T-helper 2 cell treated with Interferon-gamma antibody and Interleukin-4, amounts not matched to agents 5 μg/mL and 100 μg/mL, for 36 hours (primary cell): ENCODE results near the gene SPHK1.

Experiments
- DNase-seq: peaks from one replicate; pipeline ENCODE4 v3.0.0; 2021; ENCODE audit warnings: low spot score
- H3K27ac Mint-ChIP-seq: one replicate; pipeline ENCODE4 v1.8.0; 2021; ENCODE audit warnings: mild to moderate bottlenecking, mixed read lengths
- H3K27me3 Mint-ChIP-seq: one replicate; pipeline ENCODE4 v1.8.0; 2021; ENCODE audit warnings: low read depth, mixed read lengths
- H3K36me3 Mint-ChIP-seq: one replicate; pipeline ENCODE4 v1.8.0; 2021; ENCODE audit warnings: low read depth, mixed read lengths
- H3K4me1 Mint-ChIP-seq: one replicate; pipeline ENCODE4 v1.8.0; 2021; ENCODE audit warnings: low read depth, mixed read lengths
- H3K4me3 Mint-ChIP-seq: one replicate; pipeline ENCODE4 v1.8.0; 2022; ENCODE audit warnings: mild to moderate bottlenecking, moderate library complexity, mixed read lengths
- H3K9me3 Mint-ChIP-seq: one replicate; pipeline ENCODE4 v1.8.0; 2021; ENCODE audit warnings: mixed read lengths

SPHK1 gene

GRCh38 chr17:76384987-76385891 lies 830 bp downstream of the SPHK1 start:
- Mint-ChIP-seq H3K27me3 (no peaks in the 10 kb centered on the region), H3K4me1 (peaks cover 7% of the 10 kb centered on the region)
- DNase-seq, result peak; percentile 52

DNA sequence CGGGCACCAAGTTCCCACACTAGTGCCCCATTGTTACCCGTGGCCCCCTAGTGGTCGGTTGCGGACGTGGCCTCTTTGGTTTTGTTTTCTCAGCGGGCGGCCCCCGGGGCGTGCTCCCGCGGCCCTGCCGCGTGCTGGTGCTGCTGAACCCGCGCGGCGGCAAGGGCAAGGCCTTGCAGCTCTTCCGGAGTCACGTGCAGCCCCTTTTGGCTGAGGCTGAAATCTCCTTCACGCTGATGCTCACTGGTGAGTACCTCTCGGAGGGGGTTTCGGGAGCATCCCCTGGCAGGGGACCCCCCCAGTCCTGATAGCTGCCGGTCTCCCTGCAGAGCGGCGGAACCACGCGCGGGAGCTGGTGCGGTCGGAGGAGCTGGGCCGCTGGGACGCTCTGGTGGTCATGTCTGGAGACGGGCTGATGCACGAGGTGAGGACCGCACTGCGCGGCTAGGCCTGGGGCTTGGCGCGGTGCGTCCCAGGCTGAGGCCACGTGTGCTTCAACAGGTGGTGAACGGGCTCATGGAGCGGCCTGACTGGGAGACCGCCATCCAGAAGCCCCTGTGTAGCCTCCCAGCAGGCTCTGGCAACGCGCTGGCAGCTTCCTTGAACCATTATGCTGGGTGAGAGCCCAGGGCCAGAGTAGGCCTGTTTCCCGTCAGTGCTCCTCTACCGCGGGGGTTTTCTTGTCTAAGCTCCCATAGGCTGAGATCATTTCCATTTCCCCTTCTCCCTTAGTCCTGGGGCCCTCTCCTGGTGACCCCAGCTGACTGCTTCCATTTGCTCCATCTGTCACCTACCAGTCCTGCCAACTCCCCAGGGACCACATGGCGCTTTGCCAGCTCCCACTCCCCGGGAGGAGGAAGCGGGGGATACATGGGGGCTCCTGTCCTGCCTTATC lies 1.7 kb downstream of the SPHK1 start:
- H3K27me3 Mint-ChIP-seq, result no peaks in the 10 kb centered on the region
- no peaks in the 10 kb centered on the region for H3K9me3 Mint-ChIP-seq
- no peak overlapping the region for H3K27ac Mint-ChIP-seq
- peak overlapping the region; percentile 67 for H3K4me3 Mint-ChIP-seq
- DNase-seq, result peak; percentile 80
- peaks cover 7% of the 10 kb centered on the region for H3K4me1 Mint-ChIP-seq
- H3K36me3 Mint-ChIP-seq, result no peaks in the 10 kb centered on the region

More at GRCh38 chr17:76384987-76385891, 830 bp downstream of the SPHK1 start:
- Mint-ChIP-seq H3K4me3 (peak overlapping the region; percentile 67), H3K9me3 (no peaks in the 10 kb centered on the region), H3K36me3 (no peaks in the 10 kb centered on the region), H3K27ac (no peak overlapping the region)

- H3K36me3 Mint-ChIP-seq, result peaks cover 6% of the 10 kb centered on the region
- H3K4me3 Mint-ChIP-seq, result no peak overlapping the region
- H3K27me3 Mint-ChIP-seq, result no peaks in the 10 kb centered on the region
- H3K9me3 Mint-ChIP-seq, result no peaks in the 10 kb centered on the region
- H3K4me1 Mint-ChIP-seq, result peaks cover 7% of the 10 kb centered on the region
- no peak for DNase-seq
- no peak overlapping the region for H3K27ac Mint-ChIP-seq
Observed at GRCh38 chr17:76386966-76387765, 2.8 kb downstream of the SPHK1 start.

DNA sequence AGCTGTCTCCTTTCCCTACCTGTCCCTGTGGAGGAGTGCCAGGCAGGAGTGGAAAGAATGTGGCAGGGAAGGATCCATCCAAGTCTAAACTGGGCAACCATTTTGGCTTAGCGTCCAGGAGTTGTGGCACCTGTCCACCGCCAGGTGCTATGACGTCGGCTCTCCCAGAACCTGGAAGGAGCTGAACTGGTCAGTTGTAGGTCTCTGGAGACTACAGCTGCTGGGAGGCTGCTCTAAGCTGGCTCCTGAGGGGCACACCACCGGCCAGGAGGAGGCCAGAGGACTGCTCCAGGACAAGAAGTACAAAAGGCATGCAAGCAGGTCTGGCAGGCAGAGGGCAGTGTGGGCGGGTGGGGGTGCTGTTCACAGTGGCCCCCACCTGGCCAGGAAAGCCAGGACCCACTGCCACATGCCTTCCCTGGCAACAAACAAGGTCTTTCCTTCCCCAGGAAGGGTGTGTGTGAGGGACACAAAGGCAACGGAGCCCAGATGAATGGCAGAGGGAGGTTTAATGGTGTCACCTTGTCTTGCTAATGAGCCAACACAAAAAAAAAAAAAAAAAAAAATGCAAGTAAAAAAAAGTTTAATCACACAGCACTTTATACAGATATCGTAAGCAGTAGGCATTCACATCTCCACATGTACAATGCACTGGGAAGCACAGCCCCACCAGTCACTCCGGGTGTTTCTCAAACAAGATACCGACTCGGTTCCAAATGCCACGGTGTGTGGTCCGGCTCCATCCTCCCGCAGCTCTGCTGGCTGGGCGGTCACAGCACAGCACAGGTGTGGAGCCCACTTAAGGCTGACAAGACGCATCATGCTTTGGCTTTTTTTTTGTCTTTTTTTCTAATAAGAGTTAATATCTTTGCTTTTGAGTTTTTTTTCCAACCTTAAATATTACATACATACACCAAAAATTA lies 4.8 kb downstream of the SPHK1 start:
- Mint-ChIP-seq H3K27me3 (no peaks in the 10 kb centered on the region), H3K9me3 (no peaks in the 10 kb centered on the region), H3K4me3 (no peak overlapping the region), H3K4me1 (no peaks in the 10 kb centered on the region), H3K27ac (peak overlapping the region; percentile 2), H3K36me3 (peaks cover 10% of the 10 kb centered on the region)
- no peak for DNase-seq

GRCh38 chr17:76390003-76390421 lies 5.6 kb downstream of the SPHK1 start:
- H3K27me3 Mint-ChIP-seq, result no peaks in the 10 kb centered on the region
- no peaks in the 10 kb centered on the region for H3K9me3 Mint-ChIP-seq
- no peak overlapping the region for H3K27ac Mint-ChIP-seq
- no peak for DNase-seq
- H3K4me1 Mint-ChIP-seq, result no peaks in the 10 kb centered on the region
- no peak overlapping the region for H3K4me3 Mint-ChIP-seq
- H3K36me3 Mint-ChIP-seq, result peaks cover 11% of the 10 kb centered on the region

GRCh38 chr17:76391200-76391715 lies 6.8 kb downstream of the SPHK1 start:
- DNase-seq, result no peak
- Mint-ChIP-seq H3K27me3 (no peaks in the 10 kb centered on the region), H3K27ac (no peak overlapping the region), H3K4me1 (no peaks in the 10 kb centered on the region), H3K4me3 (no peak overlapping the region), H3K9me3 (no peaks in the 10 kb centered on the region), H3K36me3 (peaks cover 11% of the 10 kb centered on the region)

DNA sequence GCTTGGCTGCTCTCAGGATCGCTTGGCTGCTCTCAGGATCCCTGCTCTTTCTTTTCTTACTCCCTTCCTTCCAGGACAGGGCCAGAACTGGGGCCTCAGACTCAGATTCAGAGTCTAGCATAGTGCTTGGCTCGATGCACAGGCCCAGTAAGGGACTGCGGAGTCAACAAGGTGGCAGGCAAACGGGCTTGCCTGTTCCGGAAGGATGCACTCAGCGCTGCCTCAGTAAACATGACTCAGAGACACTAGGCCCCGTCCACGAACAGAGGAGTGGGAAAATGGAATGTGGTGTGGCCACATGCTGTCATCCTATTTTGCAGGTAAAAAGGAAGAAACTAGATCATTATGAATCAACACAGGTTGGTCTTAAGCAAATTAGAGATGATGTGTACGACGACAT lies 9.8 kb downstream of the SPHK1 start:
- peaks cover 25% of the 10 kb centered on the region for H3K36me3 Mint-ChIP-seq
- DNase-seq, result no peak

GRCh38 chr17:76395980-76396379 lies 11.6 kb downstream of the SPHK1 start:
- no peak overlapping the region for H3K27ac Mint-ChIP-seq
- DNase-seq, result no peak
- no peaks in the 10 kb centered on the region for H3K9me3 Mint-ChIP-seq
- H3K36me3 Mint-ChIP-seq, result peaks cover 35% of the 10 kb centered on the region
- H3K4me3 Mint-ChIP-seq, result no peak overlapping the region
- H3K27me3 Mint-ChIP-seq, result no peaks in the 10 kb centered on the region
- H3K4me1 Mint-ChIP-seq, result no peaks in the 10 kb centered on the region

More for the DNA sequence above, 9.8 kb downstream of the SPHK1 start:
- H3K4me3 Mint-ChIP-seq, result no peak overlapping the region
- H3K27ac Mint-ChIP-seq, result no peak overlapping the region
- H3K9me3 Mint-ChIP-seq, result no peaks in the 10 kb centered on the region
- H3K27me3 Mint-ChIP-seq, result no peaks in the 10 kb centered on the region
- H3K4me1 Mint-ChIP-seq, result no peaks in the 10 kb centered on the region

DNA sequence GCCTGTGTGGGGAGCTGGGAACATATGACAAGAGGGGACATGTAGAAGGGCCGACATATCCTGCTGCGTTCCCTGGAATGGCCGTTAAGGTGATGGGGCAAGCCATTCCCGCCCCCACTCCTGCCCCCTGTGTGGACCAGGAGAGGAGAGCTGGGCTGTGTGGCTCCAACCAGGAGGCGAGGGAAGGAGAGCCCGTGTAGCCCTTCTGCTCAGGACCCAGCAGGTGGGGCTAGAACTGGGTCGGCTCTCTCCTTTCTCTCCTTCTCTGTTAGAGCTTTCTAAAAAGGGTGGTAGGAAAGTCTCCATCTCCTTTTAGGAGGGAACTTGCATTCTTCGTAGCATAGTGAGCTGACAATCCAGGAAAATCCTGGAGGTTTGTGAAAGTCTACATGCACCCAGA lies 12.8 kb downstream of the SPHK1 start:
- no peaks in the 10 kb centered on the region for H3K27me3 Mint-ChIP-seq
- H3K27ac Mint-ChIP-seq, result no peak overlapping the region
- H3K4me1 Mint-ChIP-seq, result no peaks in the 10 kb centered on the region
- no peak for DNase-seq
- H3K36me3 Mint-ChIP-seq, result peaks cover 37% of the 10 kb centered on the region
- no peak overlapping the region for H3K4me3 Mint-ChIP-seq
- no peaks in the 10 kb centered on the region for H3K9me3 Mint-ChIP-seq

GRCh38 chr17:76397687-76398522 lies 13.5 kb downstream of the SPHK1 start:
- Mint-ChIP-seq H3K4me3 (no peak overlapping the region), H3K4me1 (no peaks in the 10 kb centered on the region), H3K27ac (no peak overlapping the region), H3K9me3 (no peaks in the 10 kb centered on the region), H3K27me3 (no peaks in the 10 kb centered on the region), H3K36me3 (peaks cover 40% of the 10 kb centered on the region)
- peak; percentile 69 for DNase-seq

DNA sequence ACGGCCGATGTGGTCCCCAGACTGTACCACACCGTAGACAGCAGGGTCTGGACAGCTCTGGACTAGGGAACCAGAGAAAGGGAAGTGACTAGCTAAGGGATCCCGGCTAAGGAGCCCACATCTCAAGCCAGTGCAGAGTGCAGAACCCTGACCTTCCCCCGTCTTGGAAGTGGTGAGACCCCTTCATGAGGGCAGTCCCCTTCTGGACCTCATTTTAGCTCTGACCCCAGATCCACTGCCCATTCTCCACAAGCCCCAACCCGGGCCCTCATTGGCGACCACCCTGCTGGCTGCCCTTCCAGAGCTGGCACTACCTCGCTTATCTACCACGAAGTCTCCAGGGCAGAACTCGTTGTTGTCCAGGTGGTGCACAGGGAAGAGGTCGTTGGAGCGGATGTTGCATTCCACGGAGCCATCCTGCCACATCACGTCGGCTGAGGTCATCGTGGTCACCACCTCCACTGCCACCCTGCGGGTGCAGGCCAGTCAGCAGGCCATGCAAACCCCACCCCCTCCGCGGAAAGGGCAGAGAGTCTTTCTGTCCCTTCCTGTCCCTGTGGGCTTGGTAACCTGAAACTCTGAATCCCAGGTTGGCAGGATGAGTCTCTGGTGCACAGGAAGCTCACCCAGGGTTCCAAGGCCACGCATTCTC lies 14.2 kb downstream of the SPHK1 start:
- no peak for DNase-seq
- Mint-ChIP-seq H3K27me3 (no peaks in the 10 kb centered on the region), H3K36me3 (peaks cover 39% of the 10 kb centered on the region), H3K27ac (no peak overlapping the region), H3K4me1 (no peaks in the 10 kb centered on the region), H3K4me3 (no peak overlapping the region), H3K9me3 (no peaks in the 10 kb centered on the region)
